MG63 (cell line): Measurements from ENCODE around the gene CDK5RAP2. TPM values are rescaled to one million over a fixed set of nuclear protein-coding genes. Genes with fewer than 3 reads are reported as not detected.

Source experiments
- DNase-seq: peaks from one replicate; pipeline ENCODE4 v3.0.0-alpha.2; 2020
- H3K27me3 ChIP-seq: fragments of 250-450 bp; sonication (Bioruptor Pico); 2 replicates; pipeline ENCODE4 v1.5.1; 2020; ENCODE audit warnings: mild to moderate bottlenecking, moderate library complexity
- H3K36me3 ChIP-seq: fragments of 250-450 bp; sonication (Bioruptor Pico); 2 replicates; pipeline ENCODE4 v1.5.1; 2020; ENCODE audit warnings: mild to moderate bottlenecking, moderate library complexity
- H3K4me3 ChIP-seq: fragments of 250-450 bp; sonication (Bioruptor Pico); 2 replicates; pipeline ENCODE4 v1.5.1; 2020; ENCODE audit warnings: mild to moderate bottlenecking, moderate library complexity
- H3K9me3 ChIP-seq: fragments of 250-450 bp; sonication (Bioruptor Pico); 2 replicates; pipeline ENCODE4 v1.5.1; 2020; ENCODE audit warnings: mild to moderate bottlenecking, moderate library complexity
- total RNA-seq: library from RNA; depleted of rRNA; stranded (reverse); fragments of >200 nt; shearing (Covaris generic); gene quantifications from 2 replicates; pipeline ENCODE4 v1.2.3, GENCODE V29; 2014; ENCODE audit warnings: low replicate concordance; rRNA removed

The CDK5RAP2 gene
- total RNA-seq, 1 experiment from 2014 or later: 30.4 TPM

DNA sequence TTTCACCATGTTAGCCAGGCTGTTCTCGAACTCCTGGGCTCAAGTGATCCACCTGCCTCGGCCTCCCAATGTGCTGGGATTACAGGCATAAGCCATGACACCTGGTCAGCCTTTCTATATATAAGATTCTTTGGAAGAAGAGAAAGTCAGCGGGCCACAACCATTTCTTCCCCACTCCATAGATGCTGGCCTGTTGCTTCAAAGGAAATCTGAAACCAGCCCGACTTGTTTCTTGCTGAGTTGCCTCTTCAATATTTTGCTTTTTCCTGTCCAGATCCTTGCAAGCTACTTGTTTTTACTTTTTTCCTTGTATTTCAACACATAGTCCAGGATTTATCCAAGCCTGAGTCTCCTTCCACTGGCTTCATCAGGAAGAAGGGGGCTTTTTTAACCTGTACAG, 219.5 kb downstream of the CDK5RAP2 start:
- H3K27me3 ChIP-seq: no peaks in the 10 kb centered on the region
- H3K9me3 ChIP-seq: no peaks in the 10 kb centered on the region
- no peaks in the 10 kb centered on the region for H3K36me3 ChIP-seq
- DNase-seq: no peak
- no peak overlapping the region for H3K4me3 ChIP-seq

DNA sequence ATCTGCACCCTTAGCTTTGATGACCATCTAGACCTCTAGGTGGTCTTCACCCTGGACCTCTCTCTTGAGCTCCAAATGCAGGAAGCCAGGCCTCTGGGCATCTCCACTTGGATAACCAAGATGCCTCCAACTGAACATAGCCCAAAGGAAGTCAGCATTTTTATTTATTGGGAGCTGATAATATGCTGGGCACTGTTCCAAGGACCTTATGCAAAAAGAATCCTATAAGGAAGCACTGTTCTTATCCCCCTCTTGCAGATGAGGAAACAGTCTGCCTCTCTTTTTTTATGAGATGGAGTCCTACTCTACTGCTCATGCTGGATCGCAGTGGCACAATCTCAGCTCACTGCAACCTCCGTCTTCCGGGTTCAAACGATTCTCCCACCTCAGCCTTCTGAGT, 219.9 kb downstream of the CDK5RAP2 start:
- Histone ChIP-seq H3K36me3 (no peaks in the 10 kb centered on the region), H3K9me3 (no peaks in the 10 kb centered on the region), H3K27me3 (no peaks in the 10 kb centered on the region), H3K4me3 (no peak overlapping the region)
- no peak for DNase-seq

DNA sequence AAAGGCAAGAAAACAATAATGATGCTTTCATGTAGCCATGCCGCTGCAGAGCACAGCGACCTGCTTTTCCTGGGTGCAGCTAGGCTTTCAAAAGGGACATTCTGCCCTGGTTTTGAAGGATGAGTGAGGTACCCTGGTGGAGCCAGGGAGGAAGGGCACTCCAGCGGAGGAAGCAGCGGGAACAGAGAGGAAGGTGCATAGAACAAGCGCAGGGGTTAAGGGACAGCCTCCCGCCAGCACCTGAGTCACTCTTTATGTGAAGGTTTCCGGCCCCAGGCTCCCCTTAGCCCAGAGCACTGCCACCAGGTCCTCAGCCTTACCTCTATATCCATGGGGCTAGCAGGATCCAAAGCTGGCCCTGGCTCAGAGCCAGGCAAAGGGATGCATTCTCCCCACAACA, 221.1 kb downstream of the CDK5RAP2 start:
- no peak for DNase-seq
- Histone ChIP-seq H3K4me3 (no peak overlapping the region), H3K9me3 (no peaks in the 10 kb centered on the region), H3K27me3 (no peaks in the 10 kb centered on the region), H3K36me3 (no peaks in the 10 kb centered on the region)

DNA sequence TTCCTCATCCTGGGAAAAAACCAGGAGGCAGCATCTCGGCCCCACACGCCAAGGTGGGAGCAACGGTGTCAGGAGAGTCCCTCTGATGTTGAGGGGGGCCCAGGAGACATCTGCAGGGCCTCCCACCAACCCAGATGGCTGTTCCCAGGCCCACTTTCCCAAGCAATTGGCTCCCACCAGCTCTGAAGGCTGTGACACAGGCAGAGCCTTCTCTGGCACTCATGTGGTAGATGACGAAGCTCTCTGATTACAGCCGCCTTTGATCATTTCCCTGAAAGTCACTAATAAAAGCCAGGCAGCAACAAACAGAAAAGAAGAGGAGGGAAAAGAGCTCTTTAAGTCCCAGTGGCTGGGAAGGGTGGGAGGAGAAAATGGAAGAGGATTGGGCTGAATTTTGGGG, 226.5 kb downstream of the CDK5RAP2 start:
- no peaks in the 10 kb centered on the region for H3K9me3 ChIP-seq
- DNase-seq: no peak

DNA sequence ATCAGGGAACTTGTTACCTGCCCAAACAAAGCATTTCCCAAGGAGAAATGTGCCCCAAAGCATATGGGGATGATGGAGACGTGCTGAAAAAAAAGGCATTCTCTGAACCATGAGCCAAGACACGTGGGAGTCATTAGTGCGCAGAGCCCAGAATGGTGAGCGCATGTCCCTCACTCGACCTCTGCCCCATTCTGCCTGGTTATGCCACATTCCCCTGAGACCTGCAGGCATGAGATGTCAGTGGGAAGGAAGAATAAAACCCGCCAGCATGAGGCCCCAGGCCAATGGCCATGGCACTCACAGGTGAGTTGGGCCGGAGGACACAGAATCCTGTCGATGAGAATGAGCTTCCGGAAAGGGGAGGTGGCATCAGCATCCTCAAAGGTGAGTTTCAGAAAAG, 228.9 kb downstream of the CDK5RAP2 start:
- H3K4me3 ChIP-seq: no peak overlapping the region
- H3K9me3 ChIP-seq: no peaks in the 10 kb centered on the region
- no peak for DNase-seq
- H3K27me3 ChIP-seq: no peaks in the 10 kb centered on the region
- H3K36me3 ChIP-seq: no peaks in the 10 kb centered on the region

More for the DNA sequence above, 226.5 kb downstream of the CDK5RAP2 start:
- Histone ChIP-seq H3K4me3 (no peak overlapping the region), H3K36me3 (no peaks in the 10 kb centered on the region), H3K27me3 (no peaks in the 10 kb centered on the region)

DNA sequence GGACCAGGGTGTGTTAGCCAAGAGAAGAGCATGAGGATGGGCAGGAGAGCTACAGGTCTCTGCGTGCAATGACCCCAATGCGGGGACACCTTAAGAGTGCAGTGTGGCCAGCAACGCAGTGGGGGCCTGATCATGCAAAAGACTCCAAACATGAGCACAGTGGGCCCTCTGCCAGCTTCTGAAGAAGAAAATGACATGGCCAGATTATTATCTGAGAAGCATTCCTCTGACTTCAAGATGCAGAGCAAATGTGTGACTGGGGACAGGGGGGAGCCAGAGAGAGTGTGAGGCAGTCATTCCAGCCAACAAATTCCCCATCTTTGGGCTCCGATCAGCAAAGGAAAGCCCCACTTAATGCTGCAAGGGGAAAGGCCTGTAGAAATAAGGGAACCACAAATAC, 229.4 kb downstream of the CDK5RAP2 start:
- no peaks in the 10 kb centered on the region for H3K36me3 ChIP-seq
- DNase-seq: no peak
- H3K27me3 ChIP-seq: no peaks in the 10 kb centered on the region
- H3K4me3 ChIP-seq: no peak overlapping the region
- H3K9me3 ChIP-seq: no peaks in the 10 kb centered on the region

DNA sequence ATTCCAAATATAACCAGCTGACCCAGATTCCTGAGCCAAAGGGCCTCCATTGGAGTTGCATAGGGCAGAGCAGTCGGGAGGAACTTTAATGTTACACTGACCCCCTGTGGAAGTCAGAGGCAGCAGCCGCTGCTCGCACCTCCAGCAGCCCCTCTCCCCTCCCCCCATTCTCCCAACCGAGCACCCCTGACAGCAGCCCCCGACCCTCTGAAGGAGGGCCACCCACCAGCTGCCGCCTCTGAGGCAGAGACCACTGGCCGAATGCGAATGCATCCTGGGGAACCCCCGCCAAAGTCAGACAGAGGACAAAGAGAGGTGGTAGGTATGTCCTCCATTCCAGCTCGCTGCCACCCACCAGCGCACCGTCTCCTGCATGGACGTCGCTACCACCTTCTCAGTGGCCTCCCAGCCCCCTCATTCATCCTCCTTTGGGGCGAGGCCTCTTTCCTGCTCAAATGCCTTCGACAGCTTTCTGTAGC, 231.0 kb downstream of the CDK5RAP2 start:
- peak; percentile 28 for DNase-seq
- Histone ChIP-seq H3K36me3 (no peaks in the 10 kb centered on the region), H3K9me3 (no peaks in the 10 kb centered on the region), H3K27me3 (no peaks in the 10 kb centered on the region), H3K4me3 (no peak overlapping the region)

DNA sequence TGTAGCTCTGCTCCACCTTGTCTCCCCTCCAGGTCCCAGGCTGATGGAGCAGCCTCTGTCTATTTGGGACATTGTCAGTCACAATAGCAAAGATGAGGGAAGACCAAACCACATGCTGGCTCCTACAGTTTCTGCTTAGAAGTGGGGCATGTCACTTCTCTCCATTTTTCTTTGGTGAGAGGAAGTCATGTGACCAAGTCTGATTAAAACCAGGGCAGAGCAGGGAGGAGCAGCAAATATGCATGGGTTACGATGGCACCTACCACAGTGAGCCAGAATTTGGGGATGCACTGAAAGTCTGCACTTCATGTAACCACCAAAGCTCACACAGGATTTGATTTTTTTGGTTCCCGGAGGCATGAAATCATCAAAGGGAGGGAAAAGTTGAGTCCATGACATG, 234.6 kb downstream of the CDK5RAP2 start:
- Histone ChIP-seq H3K27me3 (no peaks in the 10 kb centered on the region), H3K36me3 (no peaks in the 10 kb centered on the region), H3K4me3 (no peak overlapping the region), H3K9me3 (no peaks in the 10 kb centered on the region)
- no peak for DNase-seq

DNA sequence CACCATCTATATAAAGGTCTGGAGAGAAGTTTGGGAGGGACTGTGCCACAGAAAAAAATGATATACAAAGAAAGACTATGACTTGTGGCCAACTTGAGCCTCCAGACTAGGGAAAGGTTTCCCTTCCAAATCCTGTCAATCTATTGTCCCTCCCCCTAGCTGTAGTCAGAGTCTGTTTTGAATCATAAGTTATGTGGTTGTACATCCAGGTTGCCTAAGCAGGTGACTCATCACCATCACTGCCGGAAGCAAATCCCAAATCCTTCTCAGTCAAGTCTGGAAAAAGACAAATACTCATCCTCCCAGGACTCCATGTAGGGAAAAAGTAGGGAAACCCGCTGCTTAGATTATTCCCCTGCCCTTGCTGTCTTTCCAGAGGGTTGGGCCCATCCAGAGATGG, 235.7 kb downstream of the CDK5RAP2 start:
- Histone ChIP-seq H3K9me3 (no peaks in the 10 kb centered on the region), H3K27me3 (no peaks in the 10 kb centered on the region), H3K36me3 (no peaks in the 10 kb centered on the region), H3K4me3 (no peak overlapping the region)
- DNase-seq: peak; percentile 47

DNA sequence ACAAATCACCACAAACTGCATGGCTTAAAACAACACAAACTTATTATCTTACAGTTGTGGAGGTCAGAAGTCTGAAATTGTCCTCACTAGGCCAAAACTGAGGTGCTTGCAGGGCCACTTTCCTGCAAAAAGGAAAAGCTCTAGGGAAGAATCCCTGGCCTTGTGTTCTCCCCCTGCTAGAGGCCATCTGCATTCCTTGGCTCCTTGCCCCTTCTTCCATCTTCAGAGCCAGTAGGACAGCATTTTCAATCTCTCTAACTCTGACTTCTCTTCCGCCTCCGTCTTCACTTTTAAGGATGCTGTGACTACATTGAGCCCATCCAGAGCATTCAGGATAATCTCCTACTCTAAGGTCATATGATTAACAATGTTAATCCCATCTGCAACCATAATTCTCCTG, 236.6 kb downstream of the CDK5RAP2 start:
- no peak overlapping the region for H3K4me3 ChIP-seq
- DNase-seq: no peak

More for the DNA sequence above, 236.6 kb downstream of the CDK5RAP2 start:
- Histone ChIP-seq H3K36me3 (no peaks in the 10 kb centered on the region), H3K9me3 (no peaks in the 10 kb centered on the region), H3K27me3 (no peaks in the 10 kb centered on the region)

Other genes starting within 250 kb of the CDK5RAP2 start
- 2.7 and 4.1 TPM in 2 replicates for gene MEGF9, start 134.3 kb upstream of the CDK5RAP2 start, total RNA-seq
- gene FBXW2, start 213.2 kb upstream of the CDK5RAP2 start, total RNA-seq: 17.2 and 27.3 TPM in 2 replicates